G401 (cell line): ENCODE measurements around the gene RNF183. TPM values are rescaled to one million over a fixed set of nuclear protein-coding genes. Genes with fewer than 3 reads are reported as not detected.
"Not testable (repeated sequence)": the region's sequence is repeated elsewhere in the genome, so short reads cannot be mapped to it uniquely, and the experiment has no call there.

ENCODE experiments used
- DNase-seq: peaks from one replicate; pipeline ENCODE4 v3.0.0-alpha.2; 2015; ENCODE audit warnings: low spot score
- in situ Hi-C: cut with HindIII; loops from 2 replicates; pipeline ENCODE4 v1.10.0; 2016; ENCODE audit warnings: low sequenced_read_pairs, mixed read lengths
- total RNA-seq: library from RNA; depleted of rRNA; stranded (reverse); fragments of >200 nt; shearing (Covaris generic); gene quantifications from 2 replicates; pipeline ENCODE4 v1.2.3, GENCODE V29; 2014

RNF183 gene
- total RNA-seq, 1 experiment from 2014 or later = not detected

DNA sequence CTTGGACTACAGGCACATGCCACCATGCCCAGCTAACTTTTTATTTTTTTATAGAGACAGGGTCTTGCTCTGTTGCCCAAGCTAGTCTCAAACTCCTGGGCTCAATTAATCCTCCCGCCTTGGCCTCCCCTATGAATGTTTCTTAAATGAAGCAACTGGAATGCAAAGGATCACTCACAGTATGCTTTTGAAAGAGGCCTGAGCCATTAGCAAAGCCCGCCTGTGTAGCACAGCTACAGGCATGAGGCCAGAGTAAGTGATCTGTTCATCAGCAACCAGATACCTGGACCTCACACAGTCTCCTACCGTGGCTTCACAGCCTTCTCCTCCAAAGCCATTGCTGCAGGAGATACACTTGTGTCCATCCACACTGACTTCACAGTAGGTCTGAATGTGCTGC is 16.9 kb upstream of the RNF183 start:
- DNase-seq = no peak
- in situ Hi-C loops = no loop called here

DNA sequence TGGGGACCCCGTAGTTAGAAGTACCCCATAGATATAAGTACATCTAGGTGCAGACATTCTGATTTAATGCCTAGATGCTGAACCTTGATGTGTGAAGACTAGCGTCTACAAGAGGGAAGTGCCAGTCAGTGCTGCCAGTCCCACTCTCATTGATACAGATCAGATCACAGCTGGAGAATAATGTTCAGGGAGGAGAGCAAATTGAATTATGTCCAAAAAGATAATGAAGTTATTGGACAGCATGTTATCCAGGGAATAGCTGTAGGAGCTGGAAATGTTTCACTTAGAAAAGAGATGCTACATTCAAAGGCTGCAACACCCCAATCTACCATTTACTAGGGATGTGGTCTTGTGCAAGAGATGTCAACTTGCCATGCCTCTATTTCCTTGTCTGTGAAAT is 15.9 kb upstream of the RNF183 start:
- in situ Hi-C loops = no loop called here
- no peak for DNase-seq

DNA sequence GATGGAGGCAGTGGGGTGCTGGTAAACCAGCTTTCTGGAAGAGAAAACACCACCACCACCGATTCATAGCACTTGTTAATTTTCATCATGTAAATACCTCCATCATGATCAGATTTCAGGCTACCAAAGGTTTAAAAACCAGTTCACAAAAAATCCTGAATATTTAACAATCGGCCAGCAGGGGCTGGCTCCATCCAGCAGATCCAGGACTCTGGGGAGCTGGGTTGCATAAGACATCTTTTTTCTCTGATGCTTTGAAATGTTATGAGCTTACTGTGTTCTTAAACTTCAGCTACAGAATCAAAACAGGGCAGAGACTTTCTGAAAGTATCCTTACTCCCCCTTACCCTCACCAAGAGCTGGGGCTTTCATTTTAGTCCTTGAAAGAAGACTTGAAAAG is 14.6 kb upstream of the RNF183 start:
- in situ Hi-C loops = no loop called here
- no peak for DNase-seq

DNA sequence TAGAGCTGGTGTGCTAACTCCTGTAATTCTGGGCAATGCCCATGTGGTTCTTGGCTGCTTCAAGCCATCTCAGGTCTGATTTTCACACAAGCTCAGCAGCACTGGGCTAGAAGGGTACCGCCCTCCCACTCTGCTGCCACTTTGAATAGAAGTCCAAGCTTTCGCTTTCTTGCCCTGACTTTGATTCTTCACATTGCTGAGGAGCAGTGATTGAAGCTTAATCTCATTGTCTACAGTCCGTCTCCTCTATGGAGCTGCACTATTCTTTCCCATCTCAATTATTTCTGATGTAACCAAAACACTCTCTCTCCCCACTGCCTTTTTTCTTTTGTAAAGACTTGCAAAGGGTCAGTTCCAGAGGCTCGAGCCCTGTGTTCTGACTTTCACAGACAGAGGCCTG is 12.9 kb upstream of the RNF183 start:
- DNase-seq = no peak
- in situ Hi-C loops = no loop called here

DNA sequence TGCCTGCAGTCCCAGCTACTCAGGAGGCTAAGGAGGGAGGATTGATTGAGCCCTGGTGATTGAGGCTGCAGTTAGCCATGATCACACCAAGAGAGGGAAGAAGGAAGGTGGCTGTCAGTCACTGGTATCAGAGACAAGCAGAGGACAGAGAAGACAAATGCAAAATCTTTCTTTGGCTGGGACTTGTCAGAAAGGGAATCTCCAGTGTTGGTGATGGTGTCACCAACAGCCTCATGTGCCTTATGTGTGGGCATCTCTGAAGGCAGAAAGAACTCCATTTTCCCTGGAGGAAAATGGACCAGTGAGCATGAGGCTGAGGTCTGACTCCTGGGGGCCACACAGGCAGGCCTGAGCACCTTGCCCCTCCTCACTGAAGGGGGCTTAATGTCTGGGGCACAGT is 12.1 kb upstream of the RNF183 start:
- no peak for DNase-seq
- in situ Hi-C loops = no loop called here

DNA sequence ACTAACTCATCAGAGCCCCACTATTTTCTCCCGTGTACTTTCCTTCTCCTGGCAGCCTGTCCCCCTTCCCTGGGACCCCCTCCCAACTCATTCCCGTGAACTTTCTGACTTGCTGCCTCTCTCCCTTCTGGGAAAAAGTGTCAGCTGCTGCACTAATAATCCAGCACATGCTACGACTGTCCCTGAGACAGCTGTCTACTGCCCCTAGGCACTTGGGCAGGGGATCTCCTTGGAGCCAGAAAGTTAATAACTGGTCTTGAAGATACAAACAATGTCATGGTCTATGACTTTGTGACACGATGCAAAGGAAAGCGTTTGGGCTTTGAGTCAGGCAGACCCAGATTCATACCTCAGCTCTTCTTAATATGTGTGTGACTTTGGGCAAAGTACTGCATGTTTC is 10.1 kb upstream of the RNF183 start:
- DNase-seq = no peak
- in situ Hi-C loops = no loop called here

DNA sequence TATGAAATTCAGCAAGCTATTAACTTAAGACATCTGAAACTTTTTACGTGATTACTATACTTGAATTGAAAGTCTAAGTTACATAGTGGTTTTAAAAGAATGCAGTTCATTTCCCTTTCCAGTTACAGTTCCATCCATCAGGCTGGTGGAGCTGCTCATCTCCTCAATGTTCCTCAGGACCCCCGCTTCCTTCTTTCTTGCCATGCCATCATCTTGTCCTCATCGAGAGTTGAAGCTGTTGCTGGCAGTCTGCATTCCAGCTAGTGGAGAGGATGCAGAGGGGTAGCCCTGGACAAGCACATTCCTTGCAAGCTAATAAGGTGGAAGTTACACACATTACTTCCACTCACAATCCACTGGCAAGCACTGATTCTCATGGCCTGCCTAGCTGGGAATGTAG is 8.8 kb upstream of the RNF183 start:
- in situ Hi-C loops = no loop called here
- DNase-seq = no peak

DNA sequence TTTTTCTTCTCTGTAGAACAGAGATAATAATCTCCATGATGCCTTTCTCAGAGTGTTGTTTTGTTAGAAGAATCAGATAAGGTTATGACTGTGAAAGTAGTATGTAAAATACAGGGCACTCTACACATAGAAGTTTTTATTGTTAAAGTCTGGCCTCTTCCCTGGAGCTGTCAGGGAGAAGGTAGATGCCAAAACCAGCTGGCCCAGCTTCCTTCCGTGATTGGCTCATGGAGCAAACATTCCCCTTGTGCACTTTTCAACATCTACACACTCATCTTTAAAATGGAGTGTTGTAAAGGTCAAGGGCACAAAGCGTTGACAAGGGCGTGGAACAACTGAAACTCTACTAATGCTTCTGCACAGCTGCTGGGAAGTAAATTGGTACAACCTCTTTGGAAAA is 7.4 kb upstream of the RNF183 start:
- DNase-seq = no peak
- in situ Hi-C loops = no loop called here

DNA sequence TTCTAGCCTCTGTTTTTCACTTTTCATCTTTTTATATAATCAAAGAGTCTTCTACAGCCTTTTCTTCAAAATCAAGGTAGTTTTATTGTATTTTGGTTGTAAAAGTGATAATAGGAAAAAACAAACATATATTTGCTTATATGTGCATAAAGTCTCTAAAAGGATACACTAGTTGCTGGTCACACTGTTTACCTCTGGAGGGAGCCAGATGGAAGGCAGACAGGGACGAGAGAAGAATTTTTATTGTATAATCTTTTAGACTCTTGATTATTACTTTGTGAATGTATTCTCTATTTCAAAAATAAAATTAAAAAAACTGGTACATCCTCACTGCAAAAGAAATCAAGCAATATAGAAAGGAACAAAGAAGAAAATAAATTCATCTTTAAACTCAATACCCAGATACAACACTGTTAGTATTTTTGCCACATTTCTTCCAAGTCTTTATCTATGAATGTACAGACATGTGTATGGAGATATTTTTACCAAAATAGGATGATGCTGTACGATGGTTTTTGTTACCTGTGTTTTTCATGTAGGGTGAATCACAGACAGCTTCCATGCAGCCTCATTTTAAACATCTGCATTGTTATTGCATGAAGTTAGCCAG is 6.1 kb upstream of the RNF183 start:
- peak; percentile 26 for DNase-seq
- in situ Hi-C loops = no loop called here

DNA sequence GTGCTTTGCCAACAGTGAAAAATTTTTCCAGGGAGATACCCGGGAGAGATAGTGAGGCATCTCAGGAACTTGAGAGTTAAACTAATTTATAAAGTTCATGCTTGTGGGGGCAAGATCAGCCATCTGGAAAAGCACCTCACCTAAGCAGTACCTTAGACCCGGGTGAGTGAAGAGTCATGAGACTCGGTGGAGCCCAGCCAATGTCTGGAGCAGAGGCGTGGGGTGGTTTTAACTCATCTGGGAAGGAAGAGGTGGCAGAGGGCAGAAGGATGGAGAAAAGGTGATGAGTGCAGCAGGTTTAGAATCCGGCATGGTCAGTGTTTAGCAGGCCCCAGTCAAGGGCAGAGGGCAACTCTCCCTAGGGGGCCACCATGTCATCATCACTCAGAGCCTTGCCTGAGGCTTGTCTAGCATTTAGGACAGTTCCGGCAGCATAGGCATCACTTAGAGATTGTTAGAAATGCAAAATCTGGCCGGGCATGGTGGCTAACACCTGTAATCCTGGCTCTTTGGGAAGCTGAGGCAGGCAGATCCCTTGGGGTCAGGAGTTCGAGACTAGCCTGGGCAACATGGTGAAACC is 4.3 kb upstream of the RNF183 start:
- no peak for DNase-seq
- in situ Hi-C loops = no loop called here

DNA sequence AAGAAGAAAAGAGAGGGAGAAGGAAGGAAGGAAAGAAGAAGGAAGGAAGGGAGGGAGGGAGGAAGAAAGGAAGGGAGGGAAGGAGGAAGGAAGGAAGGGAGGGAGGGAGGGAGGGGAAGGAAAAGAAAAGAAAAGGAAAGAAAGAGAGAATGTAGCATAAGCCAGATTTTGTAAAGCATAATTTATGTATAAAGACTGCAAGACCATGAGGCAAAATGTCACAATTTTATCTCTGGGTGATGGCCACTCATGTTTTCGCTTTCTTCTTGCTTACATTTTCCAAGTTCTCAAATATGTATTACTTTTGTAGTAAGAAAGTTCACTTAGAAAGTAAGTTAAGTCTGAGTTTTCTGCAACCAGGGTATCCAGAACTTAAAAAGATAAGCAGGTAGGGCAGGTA is 3.4 kb upstream of the RNF183 start:
- in situ Hi-C loops = no loop called here
- no peak for DNase-seq

DNA sequence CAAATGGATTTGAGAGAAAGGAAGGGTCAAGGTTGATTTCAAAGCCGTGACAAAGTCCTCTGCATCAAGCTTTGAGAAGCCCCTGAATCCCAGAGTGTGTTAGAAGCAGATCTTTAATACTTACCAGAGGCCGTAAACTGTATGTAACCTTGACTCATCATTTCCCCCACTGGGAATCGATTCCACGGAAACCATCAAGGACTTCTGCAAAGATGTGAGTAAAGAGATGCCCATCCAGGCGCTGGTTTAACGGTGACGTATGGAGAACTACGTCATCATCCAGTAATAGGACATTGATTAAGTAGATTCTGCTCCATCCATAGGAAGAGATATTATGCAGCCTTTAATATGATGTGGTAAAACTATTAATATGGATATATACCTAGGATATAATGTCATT is 1.6 kb downstream of the RNF183 start:
- in situ Hi-C loops = no loop called here
- DNase-seq = no peak

DNA sequence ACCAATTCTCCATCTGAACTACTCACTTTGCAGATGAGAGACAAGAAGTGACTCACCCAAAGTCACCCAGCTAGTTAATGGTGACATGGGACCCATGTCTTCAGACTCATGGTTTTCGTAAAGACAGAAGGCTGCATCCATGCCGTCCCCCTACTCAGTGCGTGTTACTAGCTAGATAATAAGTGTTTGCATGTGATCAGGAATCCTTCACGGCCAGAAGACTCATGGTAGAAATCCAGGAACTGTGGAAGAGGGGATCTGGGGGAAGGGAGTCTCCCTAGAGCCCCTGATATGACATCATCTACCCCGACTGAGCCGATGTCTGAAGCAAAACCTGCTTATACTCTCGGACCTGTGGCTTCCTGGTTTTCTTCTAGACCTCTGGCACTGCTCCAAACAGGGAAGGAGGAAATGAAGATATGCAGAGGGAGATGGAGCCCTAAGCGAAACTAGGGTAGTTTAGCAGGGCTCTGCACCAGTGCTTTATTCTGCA is 3.3 kb downstream of the RNF183 start:
- DNase-seq = no peak
- in situ Hi-C loops = no loop called here

DNA sequence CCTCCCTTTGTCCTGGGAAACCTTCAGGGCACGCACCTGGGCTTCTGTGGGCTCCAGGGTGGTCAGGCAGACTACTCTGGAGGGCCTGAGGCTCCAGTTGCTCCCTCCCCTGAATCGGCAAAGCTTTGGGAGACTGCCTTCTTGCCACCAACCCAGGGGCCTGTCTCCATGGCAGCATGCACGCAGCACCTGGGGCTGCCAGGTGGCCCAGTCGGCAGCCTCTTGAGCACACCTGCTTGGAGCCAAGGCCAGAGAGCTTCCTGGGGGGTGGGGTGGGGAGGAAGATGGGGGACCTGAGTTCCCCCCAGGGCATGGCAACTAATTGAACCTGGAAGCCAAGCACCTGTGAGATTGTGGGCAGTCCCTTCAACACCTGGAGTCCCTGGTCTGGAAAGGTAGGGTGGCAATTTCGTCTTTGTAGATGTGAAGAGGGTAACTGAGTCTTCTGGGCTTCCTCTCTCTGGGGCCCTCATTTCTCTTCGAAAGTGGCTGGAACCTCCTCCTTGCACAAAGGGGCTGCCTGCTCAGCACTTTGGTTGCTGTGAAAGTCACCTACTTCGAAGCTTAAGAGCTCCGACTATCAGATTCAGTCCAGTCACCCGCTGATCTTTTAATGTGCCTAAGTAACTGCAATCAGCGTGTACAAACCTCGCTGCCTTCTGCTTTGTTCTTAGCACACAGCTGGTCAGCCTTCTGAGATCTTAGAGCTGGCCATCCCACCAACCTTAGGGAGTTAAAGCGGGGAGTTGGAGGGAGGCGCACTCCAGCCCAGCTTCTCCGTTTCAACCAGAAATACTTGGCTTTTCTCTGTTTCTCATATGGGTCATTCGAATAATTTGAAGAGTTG is 4.0 kb downstream of the RNF183 start:
- in situ Hi-C loops = no loop called here
- no peak for DNase-seq

DNA sequence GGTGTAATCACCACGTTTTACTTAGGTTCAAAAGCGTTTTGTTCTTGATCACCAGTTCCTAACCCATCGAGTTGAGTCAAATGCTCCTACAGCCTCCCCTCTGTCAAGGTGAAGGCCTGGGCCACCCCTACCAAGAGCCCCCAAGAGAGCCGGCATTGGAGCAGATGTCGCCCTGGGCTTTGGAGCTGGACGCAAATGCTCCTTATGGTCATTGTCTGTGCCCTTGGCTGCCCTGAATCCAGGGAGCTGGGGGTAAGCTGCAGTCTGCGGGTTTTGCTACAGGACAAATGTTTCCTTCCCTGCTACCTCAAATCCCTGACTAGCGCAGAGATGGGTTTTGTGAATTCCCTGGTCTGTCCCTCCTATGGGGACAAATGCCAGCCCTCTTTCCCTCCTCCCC is 4.9 kb downstream of the RNF183 start:
- no peak for DNase-seq
- in situ Hi-C loops = no loop called here

DNA sequence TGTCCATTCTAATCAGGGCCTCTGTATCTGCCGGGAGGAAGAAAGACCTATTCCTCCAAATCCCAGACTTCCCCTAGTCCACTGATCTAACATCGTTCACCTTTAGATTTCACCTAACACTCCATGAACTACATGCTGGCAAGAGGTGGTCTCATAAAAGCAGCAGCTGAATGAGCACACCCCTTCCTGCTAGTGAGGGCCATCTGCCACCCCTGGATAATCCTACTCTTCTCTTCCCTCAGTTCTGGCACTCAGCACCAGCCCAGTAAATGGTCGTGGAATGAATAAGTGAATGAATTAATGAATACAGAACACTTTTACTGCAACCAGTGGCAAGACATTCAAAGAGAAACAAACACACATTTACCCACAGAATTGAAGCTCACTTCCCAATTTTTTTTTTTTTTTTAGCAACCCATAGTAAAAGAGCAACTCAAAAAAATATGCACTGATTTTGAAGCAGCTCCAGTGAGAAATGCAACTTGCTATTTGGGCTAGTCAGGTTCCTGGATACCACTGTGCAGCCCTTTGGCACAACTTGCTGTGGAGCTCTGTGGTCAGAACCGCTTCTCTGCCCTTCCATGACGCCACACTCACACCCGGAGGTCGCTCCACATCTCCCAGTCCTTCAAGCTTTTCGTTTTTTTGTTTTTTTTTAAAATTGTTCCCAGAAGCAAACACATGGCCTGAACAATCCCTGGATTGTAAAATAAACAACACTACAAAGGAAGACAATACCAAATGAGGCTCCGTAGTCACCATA is 6.2 kb downstream of the RNF183 start:
- in situ Hi-C loops = no loop called here
- no peak for DNase-seq

DNA sequence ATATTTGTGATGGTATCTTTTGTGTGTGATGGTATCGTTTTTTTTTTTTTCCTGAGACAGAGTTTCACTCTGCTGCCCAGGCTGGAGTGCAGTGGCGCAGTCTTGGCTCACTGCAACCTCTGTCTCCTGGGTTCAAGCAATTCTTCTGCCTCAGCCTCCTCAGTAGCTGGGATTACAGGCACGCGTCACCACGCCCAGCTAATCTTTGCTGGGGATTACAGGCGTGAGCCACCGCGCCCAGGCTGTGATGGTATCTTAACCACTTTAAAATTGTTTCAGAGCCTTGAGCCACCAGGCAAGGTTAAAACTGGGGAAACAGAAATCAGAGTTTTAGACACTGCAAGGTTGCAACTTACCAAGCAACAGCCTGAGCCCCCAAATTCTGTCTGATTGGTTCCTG is 6.9 kb downstream of the RNF183 start:
- DNase-seq, in situ Hi-C loops: not testable (repeated sequence)

DNA sequence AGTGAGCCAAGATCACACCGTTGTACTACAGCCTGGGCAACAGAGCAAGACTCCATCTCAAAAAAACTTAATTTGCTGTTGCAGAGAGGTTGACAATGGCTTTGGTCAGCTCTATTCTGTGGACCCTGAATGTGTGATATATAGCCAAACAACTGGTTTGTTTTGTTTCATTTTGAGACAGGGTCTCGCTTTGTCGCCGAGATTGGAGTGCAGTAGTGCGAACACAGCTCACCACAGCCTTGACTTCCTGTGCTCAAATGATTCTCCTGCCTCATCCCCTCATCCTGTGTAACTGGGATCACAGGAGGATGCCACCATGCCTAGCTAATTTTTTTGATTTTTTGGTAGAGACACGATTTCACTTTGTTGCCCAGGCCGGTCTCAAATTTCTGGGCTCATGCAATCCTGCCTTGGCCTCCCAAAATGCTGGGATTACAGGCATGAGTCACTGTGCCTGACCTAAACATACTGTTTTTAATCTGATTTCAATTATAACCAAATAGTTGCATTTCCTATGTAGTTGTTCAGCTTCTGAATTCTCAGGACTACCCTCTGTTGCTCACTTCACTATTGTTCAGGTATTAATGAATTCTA is 9.8 kb downstream of the RNF183 start:
- no peak for DNase-seq
- in situ Hi-C loops = no loop called here

DNA sequence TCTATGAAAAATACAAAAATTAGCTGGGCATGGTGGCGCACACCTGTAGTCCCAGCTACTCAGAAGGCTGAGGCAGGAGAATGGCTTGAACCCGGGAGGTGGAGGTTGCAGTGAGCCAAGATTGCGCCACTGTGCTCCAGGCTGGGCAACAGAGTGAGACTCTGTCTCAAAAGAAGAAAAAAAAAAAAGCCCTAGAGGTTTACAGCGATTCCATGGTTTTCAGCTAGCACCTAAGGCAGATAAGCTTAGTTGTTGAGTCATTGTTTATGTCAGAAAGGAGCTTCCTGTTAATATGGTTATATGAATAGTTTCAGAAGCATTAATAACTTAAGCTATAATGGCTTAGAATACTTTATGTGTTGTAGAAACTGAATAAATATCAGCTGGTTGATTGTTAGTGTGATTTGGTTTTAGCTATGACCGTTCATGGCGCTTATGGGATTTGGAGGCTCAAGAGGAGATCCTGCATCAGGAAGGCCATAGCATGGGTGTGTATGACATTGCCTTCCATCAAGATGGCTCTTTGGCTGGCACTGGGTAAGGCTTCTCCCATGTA is 13.0 kb downstream of the RNF183 start:
- in situ Hi-C loops = no loop called here
- DNase-seq = no peak
